Natural killer cell (primary cell): ENCODE measurements around the gene BRD9. TPM values are rescaled to one million over a fixed set of nuclear protein-coding genes. Genes with fewer than 3 reads are reported as not detected.

Experiments used
- ATAC-seq, 3 donors: fragments of 150-1000 bp in 2 of 3; fragments of 200-7000 bp in 1 of 3; cut with Tn5 transposase; 1 replicate in 1 of 3; 2 replicates in 2 of 3; pipeline ENCODE4 v1.10.0; 2021; ENCODE audit warnings: mild to moderate bottlenecking in 2 of 3, moderate library complexity in 2 of 3
- DNase-seq, 2 donors: peaks; one replicate each; pipeline versions ENCODE4 v3.0.0 to v3.0.0-alpha.2; 2013 to 2021; ENCODE audit warnings: mixed read lengths in 1 of 2
- H3K27ac ChIP-seq: one replicate; pipeline ENCODE4 v1.5.1; 2013; ENCODE audit warnings: mild to moderate bottlenecking, low read length
- H3K27me3 ChIP-seq: one replicate; pipeline ENCODE4 v1.6.1; 2013; ENCODE audit warnings: low read length; ENCODE audit not compliant: control insufficient read depth, insufficient read depth
- H3K36me3 ChIP-seq: one replicate; pipeline ENCODE4 v1.6.1; 2013; ENCODE audit warnings: low read length; ENCODE audit not compliant: control insufficient read depth, insufficient read depth
- H3K4me1 ChIP-seq: one replicate; pipeline ENCODE4 v1.6.1; 2013; ENCODE audit warnings: low read length; ENCODE audit not compliant: control insufficient read depth, insufficient read depth
- H3K4me3 ChIP-seq: one replicate; pipeline ENCODE4 v1.5.1; 2013; ENCODE audit warnings: low read length
- H3K9me3 ChIP-seq: one replicate; pipeline ENCODE4 v1.6.1; 2013; ENCODE audit warnings: low read length; ENCODE audit not compliant: control insufficient read depth, insufficient read depth
- H3K27ac Mint-ChIP-seq, 2 donors: one replicate each; pipeline ENCODE4 v1.8.0; 2022; ENCODE audit warnings: mild to moderate bottlenecking in 2 of 2, mixed read lengths in 2 of 2, moderate library complexity in 1 of 2
- H3K27me3 Mint-ChIP-seq, 2 donors: one replicate each; pipeline ENCODE4 v1.8.0; 2022; ENCODE audit warnings: low read depth in 2 of 2, mixed read lengths in 2 of 2
- H3K36me3 Mint-ChIP-seq: one replicate; pipeline ENCODE4 v1.8.0; 2022; ENCODE audit warnings: mixed read lengths
- H3K4me1 Mint-ChIP-seq, 2 donors: one replicate each; pipeline ENCODE4 v1.8.0; 2022; ENCODE audit warnings: mixed read lengths in 2 of 2
- H3K4me3 Mint-ChIP-seq: one replicate; pipeline ENCODE4 v1.8.0; 2022; ENCODE audit warnings: mild to moderate bottlenecking, moderate library complexity, mixed read lengths
- H3K9me3 Mint-ChIP-seq, 2 donors: one replicate each; pipeline ENCODE4 v1.8.0; 2022; ENCODE audit warnings: mixed read lengths in 2 of 2
- CTCF ChIP-seq: fragments of 200-600 bp; IDR thresholded peaks from one replicate; pipeline ENCODE4 v1.8.0; 2022; ENCODE audit warnings: antibody characterized with exemption
- WGBS: methylation state at CpG from one replicate; pipeline ENCODE4 v1.1.7; 2013; ENCODE audit warnings: missing lambda C conversion rate; ENCODE audit not compliant: insufficient coverage; 5-methylcytosine and 5-hydroxymethylcytosine counted together
- intact Hi-C: fragments of 100-400 bp; cut with micrococcal nuclease; formaldehyde crosslinking; loops from one replicate; pipeline ENCODE4 v1.14.2; 2022
- total RNA-seq, 4 donors: library from RNA; stranded (reverse); fragments of 120-200 nt in 1 of 4; gene quantifications; one replicate each; pipeline versions ENCODE4 v1.2.3 to v1.2.4, GENCODE V29; 2013 to 2022

The BRD9 gene
- total RNA-seq, 3 donors from 2014 or later (not counting 1 experiment from before 2014, with no cell fraction given) = 59.7 to 80.0 (median 76.0) TPM

DNA sequence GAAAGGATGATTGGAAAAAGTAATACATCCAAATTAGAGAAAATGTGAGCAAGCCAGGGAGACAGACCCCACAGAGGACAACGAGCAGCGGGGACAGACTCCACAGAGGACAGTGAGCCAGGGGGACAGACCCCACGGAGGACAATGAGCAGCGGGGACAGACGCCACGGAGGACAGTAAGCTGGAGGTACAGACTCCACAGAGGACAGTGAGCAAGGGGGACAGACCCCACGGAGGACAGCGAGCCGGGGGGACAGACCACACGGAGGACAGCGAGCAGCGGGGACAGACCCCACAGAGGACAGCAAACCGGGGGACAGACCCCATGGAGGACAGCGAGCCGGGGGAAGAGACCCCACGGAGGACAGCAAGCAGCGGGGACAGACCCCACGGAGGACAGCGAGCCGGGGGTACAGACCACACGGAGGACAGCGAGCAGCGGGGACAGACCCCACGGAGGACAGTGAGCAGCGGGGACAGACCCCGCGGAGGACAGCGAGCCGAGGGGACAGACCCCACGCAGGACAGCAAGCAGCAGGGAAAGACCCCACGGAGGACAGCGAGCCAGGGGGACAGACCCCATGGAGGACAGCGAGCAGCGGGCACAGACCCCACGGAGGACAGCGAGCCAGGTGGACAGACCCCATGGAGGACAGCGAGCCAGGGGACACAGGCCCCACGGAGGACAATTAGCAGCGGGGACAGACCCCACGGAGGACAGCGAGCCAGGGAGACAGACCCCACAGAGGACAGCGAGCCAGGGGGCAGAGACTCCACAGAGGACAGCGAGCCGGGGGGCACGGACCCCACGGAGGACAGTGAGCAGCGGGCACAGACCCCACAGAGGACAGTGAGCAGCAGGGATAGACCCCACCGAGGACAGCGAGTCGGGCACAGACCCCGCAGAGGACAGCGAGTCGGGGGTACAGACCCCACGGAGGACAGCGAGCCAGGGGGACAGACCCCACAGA, 39.9 kb downstream of the BRD9 start:
- peaks cover 9% of the 10 kb centered on the region for H3K4me1 ChIP-seq
- H3K27me3 ChIP-seq = no peaks in the 10 kb centered on the region
- no peaks in the 10 kb centered on the region for H3K36me3 ChIP-seq
- intact Hi-C loops = no loop called here
- no peak overlapping the region for H3K27ac ChIP-seq
- no peaks in the 10 kb centered on the region for H3K9me3 ChIP-seq
- WGBS = 94% methylated on average over 55 of the region's 55 CpGs
- H3K27ac Mint-ChIP-seq = no peak overlapping the region
- no peak for TF ChIP-seq CTCF
- H3K27me3 Mint-ChIP-seq = peaks cover 8 to 11% of the 10 kb centered on the region in 2 donors
- ATAC-seq (no peak), DNase-seq (no peak)
- H3K4me3 Mint-ChIP-seq = no peak overlapping the region
- no peak overlapping the region for H3K4me3 ChIP-seq
- no peaks in the 10 kb centered on the region for H3K4me1 Mint-ChIP-seq
- H3K36me3 Mint-ChIP-seq = no peaks in the 10 kb centered on the region
- H3K9me3 Mint-ChIP-seq = no peaks in the 10 kb centered on the region

DNA sequence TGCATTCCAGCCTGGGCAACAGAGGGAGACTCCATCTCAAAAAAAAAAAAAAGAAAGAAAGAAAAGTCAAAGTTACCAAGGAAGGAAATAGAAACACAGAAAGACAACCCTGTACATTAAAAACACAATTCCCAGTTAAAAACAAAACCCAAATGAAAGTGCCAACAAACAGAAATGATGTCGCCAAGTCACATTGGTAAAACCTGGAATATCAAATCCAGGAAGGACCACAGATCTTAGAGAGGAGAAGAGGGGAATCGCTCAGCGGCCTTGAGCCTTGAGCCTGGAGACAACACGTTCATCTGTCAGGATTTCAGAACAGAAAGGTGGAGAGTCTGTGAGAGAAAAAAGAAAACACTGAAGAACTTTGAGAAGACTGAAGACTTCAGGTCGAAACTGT, 40.6 kb downstream of the BRD9 start:
- no peak for TF ChIP-seq CTCF
- DNase-seq = no peak
- no peaks in the 10 kb centered on the region for H3K4me1 Mint-ChIP-seq
- Histone ChIP-seq H3K4me3 (no peak overlapping the region), H3K27ac (no peak overlapping the region), H3K4me1 (peaks cover 8% of the 10 kb centered on the region), H3K9me3 (no peaks in the 10 kb centered on the region), H3K27me3 (no peaks in the 10 kb centered on the region), H3K36me3 (no peaks in the 10 kb centered on the region)
- 79% methylated on average over 5 of the region's 5 CpGs for WGBS
- no peak overlapping the region for H3K4me3 Mint-ChIP-seq
- no peaks in the 10 kb centered on the region for H3K36me3 Mint-ChIP-seq
- H3K9me3 Mint-ChIP-seq = no peaks in the 10 kb centered on the region
- no peak for ATAC-seq
- peaks cover 8 to 11% of the 10 kb centered on the region in 2 donors for H3K27me3 Mint-ChIP-seq
- H3K27ac Mint-ChIP-seq = no peak overlapping the region
- intact Hi-C loops = no loop called here

DNA sequence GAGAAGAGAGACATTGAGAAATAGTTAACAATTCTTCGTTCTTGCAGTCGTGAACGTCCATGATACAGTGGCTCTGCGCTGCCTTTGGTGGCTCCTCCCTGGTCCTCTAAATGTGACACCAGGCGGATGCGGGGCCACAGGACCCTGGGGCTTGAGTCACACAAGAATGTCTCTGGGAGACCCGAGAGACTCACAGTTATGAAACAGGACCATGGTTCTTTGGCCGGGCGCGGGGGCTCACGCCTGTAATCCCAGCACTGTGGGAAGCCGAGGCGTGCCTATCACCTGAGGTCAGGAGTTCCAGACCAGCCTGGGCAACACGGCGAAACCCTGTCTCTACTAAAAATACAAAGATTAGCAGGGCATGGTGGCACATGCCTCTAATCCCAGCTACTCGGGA, 41.0 kb downstream of the BRD9 start:
- no peak overlapping the region for H3K27ac ChIP-seq
- DNase-seq (no peak), ATAC-seq (no peak)
- no peaks in the 10 kb centered on the region for H3K36me3 Mint-ChIP-seq
- no peaks in the 10 kb centered on the region for H3K27me3 ChIP-seq
- TF ChIP-seq CTCF = no peak
- 93% methylated on average over 16 of the region's 16 CpGs for WGBS
- no peak overlapping the region for H3K4me3 Mint-ChIP-seq
- no peak overlapping the region for H3K27ac Mint-ChIP-seq
- H3K27me3 Mint-ChIP-seq = peaks cover 8 to 11% of the 10 kb centered on the region in 2 donors
- no peaks in the 10 kb centered on the region for H3K9me3 ChIP-seq
- H3K36me3 ChIP-seq = no peaks in the 10 kb centered on the region
- H3K4me3 ChIP-seq = no peak overlapping the region
- intact Hi-C loops = no loop called here
- peaks cover 3% of the 10 kb centered on the region for H3K4me1 ChIP-seq
- no peaks in the 10 kb centered on the region for H3K9me3 Mint-ChIP-seq
- no peaks in the 10 kb centered on the region for H3K4me1 Mint-ChIP-seq
